SK-N-SH (cell line): ENCODE measurements around the gene ASB11.

Experiments used
- CTCF ChIP-seq: fragments of 200-600 bp; sonication (generic); IDR thresholded peaks from 2 replicates; pipeline ENCODE4 v1.6.1; 2017; ENCODE audit warnings: antibody characterized with exemption, mild to moderate bottlenecking, moderate library complexity
- MXI1 ChIP-seq: IDR thresholded peaks from 2 replicates; pipeline ENCODE4 v1.6.1; 2012; ENCODE audit warnings: mild to moderate bottlenecking, low read depth, low read length, improper control_type of control experiment
- POLR2AphosphoS5 ChIP-seq: IDR thresholded peaks from 2 replicates; pipeline ENCODE4 v1.6.1; 2012; ENCODE audit warnings: low read depth, low read length
- RAD21 ChIP-seq: IDR thresholded peaks from 2 replicates; pipeline ENCODE4 v1.6.1; 2012; ENCODE audit warnings: mild to moderate bottlenecking, low read length

- TF ChIP-seq CTCF (no peak), RAD21 (no peak), POLR2AphosphoS5 (no peak), MXI1 (no peak)
Measured at GRCh38 chrX:15319075-15319474, 3.6 kb upstream of the ASB11 start.
